Cardiac muscle cell (in vitro differentiated cells and primary cell): Measurements from ENCODE around the gene SEL1L3. TPM values are rescaled to one million over a fixed set of nuclear protein-coding genes. Genes with fewer than 3 reads are reported as not detected.

ENCODE experiments used
- DNase-seq, 2 donors: peaks; one replicate each; pipeline versions ENCODE4 v3.0.0 to v3.0.0-alpha.2; 2010 to 2017; ENCODE audit warnings: low read depth in 1 of 2, low spot score in 1 of 2
- H3K27ac ChIP-seq: fragments of 200-600 bp; sonication (generic); 2 replicates; pipeline ENCODE4 v1.5.1; 2016
- H3K27me3 ChIP-seq: fragments of 200-600 bp; sonication (generic); 2 replicates; pipeline ENCODE4 v1.6.0; 2016; ENCODE audit warnings: control low read depth
- H3K36me3 ChIP-seq: fragments of 200-600 bp; sonication (generic); 2 replicates; pipeline ENCODE4 v1.5.1; 2016; ENCODE audit warnings: control low read depth
- H3K4me1 ChIP-seq: fragments of 200-600 bp; sonication (generic); 2 replicates; pipeline ENCODE4 v1.8.1; 2017; ENCODE audit warnings: low read depth, mild to moderate bottlenecking, mixed run types
- H3K4me3 ChIP-seq: fragments of 200-600 bp; sonication (generic); 2 replicates; pipeline ENCODE4 v1.5.1; 2016; ENCODE audit warnings: mild to moderate bottlenecking
- H3K9me3 ChIP-seq: fragments of 200-600 bp; sonication (generic); 2 replicates; pipeline ENCODE4 v1.5.1; 2017; ENCODE audit warnings: low read depth, mild to moderate bottlenecking, control low read depth
- CTCF ChIP-seq: IDR thresholded peaks from 2 replicates; pipeline ENCODE4 v1.5.1; 2012; ENCODE audit warnings: low read depth, mild to moderate bottlenecking, low read length
- polyA plus RNA-seq: library from polyadenylated mRNA; unstranded; fragments of >200 nt; fragmentation: Nextera tagmentation; extraction: Ambion mirVana; gene quantifications from 2 replicates; pipeline ENCODE4 v1.2.1, GENCODE V29; 2016
- total RNA-seq: library from RNA; depleted of rRNA; stranded (reverse); fragments of >200 nt; gene quantifications from 2 replicates; pipeline ENCODE4 v1.2.3, GENCODE V29; 2016

Gene SEL1L3
- total and polyA plus RNA-seq, 2 experiments from 2014 or later: 4.9 to 5.3 TPM

GRCh38 chr4:25810461-25811373, 52.1 kb downstream of the SEL1L3 start:
- Histone ChIP-seq H3K4me1 (peaks cover 9% of the 10 kb centered on the region), H3K27me3 (no peaks in the 10 kb centered on the region), H3K27ac (no peak overlapping the region), H3K4me3 (no peak overlapping the region), H3K9me3 (no peaks in the 10 kb centered on the region), H3K36me3 (no peaks in the 10 kb centered on the region)
- TF ChIP-seq CTCF: no peak
- DNase-seq: peak in 1 of 2 donors; percentile 12

GRCh38 chr4:25809996-25810395, 52.8 kb downstream of the SEL1L3 start:
- DNase-seq: no peak
- no peaks in the 10 kb centered on the region for H3K9me3 ChIP-seq
- peaks cover 9% of the 10 kb centered on the region for H3K4me1 ChIP-seq
- H3K27me3 ChIP-seq: no peaks in the 10 kb centered on the region
- no peaks in the 10 kb centered on the region for H3K36me3 ChIP-seq
- no peak for TF ChIP-seq CTCF
- no peak overlapping the region for H3K27ac ChIP-seq
- no peak overlapping the region for H3K4me3 ChIP-seq

GRCh38 chr4:25807102-25807728, 55.6 kb downstream of the SEL1L3 start:
- Histone ChIP-seq H3K4me1 (peaks cover 9% of the 10 kb centered on the region), H3K27me3 (no peaks in the 10 kb centered on the region), H3K27ac (no peak overlapping the region), H3K4me3 (no peak overlapping the region), H3K36me3 (no peaks in the 10 kb centered on the region), H3K9me3 (no peaks in the 10 kb centered on the region)
- no peak for DNase-seq
- no peak for TF ChIP-seq CTCF

GRCh38 chr4:25805255-25805860, 57.4 kb downstream of the SEL1L3 start:
- DNase-seq: no peak
- Histone ChIP-seq H3K4me3 (no peak overlapping the region), H3K36me3 (no peaks in the 10 kb centered on the region), H3K27ac (no peak overlapping the region), H3K9me3 (no peaks in the 10 kb centered on the region), H3K4me1 (peaks cover 9% of the 10 kb centered on the region), H3K27me3 (no peaks in the 10 kb centered on the region)
- TF ChIP-seq CTCF: no peak

GRCh38 chr4:25803720-25804225, 59.0 kb downstream of the SEL1L3 start:
- no peaks in the 10 kb centered on the region for H3K27me3 ChIP-seq
- H3K4me1 ChIP-seq: peaks cover 9% of the 10 kb centered on the region
- H3K9me3 ChIP-seq: no peaks in the 10 kb centered on the region
- no peaks in the 10 kb centered on the region for H3K36me3 ChIP-seq
- H3K4me3 ChIP-seq: no peak overlapping the region
- no peak overlapping the region for H3K27ac ChIP-seq
- TF ChIP-seq CTCF: no peak
- DNase-seq: no peak
